ENCODE data around the gene MAP1LC3A. TPM values are rescaled to one million over a fixed set of nuclear protein-coding genes. Genes with fewer than 3 reads are reported as not detected.

The MAP1LC3A gene
- total and polyA plus RNA-seq, 8 donors = 11.7 to 98.4 (median 50.4) TPM

DNA sequence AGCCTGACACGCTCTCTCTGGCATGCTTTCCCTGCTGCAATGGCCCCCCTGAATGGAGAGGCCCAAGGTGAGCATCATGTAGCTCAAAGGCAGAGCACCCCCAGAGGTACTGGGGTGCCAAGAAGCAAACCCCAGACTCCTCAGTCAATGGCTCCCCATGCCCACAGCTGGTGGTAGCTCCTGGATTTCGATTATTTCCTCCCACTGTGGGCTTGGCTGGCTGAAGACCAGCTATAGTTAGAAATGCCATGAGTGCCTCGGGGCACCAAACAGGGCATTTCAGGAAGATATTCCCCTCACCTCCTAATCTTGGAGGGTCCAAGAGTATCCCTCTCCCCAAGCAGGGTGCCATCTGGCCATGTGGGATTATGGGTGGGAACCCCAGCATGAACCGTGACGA lies 16.8 kb downstream of the MAP1LC3A start:
- Histone ChIP-seq H3K4me1 (peaks cover 0 to 26% (median 8%) of the 10 kb centered on the region in 4 donors), H3K27ac (no peak overlapping the region), H3K27me3 (no peaks in the 10 kb centered on the region), H3K4me3 (no peak overlapping the region), H3K36me3 (peaks cover 3 to 52% (median 37%) of the 10 kb centered on the region in 4 donors), H3K9me3 (no peaks in the 10 kb centered on the region)
- TF ChIP-seq EP300 (IDR thresholded peaks at IDR 0.05) = no peak
- no peak for TF ChIP-seq POLR2AphosphoS5 (IDR thresholded peaks at IDR 0.05)
- no peak for TF ChIP-seq POLR2A (IDR thresholded peaks at IDR 0.05)
- TF ChIP-seq, protein P1, sequence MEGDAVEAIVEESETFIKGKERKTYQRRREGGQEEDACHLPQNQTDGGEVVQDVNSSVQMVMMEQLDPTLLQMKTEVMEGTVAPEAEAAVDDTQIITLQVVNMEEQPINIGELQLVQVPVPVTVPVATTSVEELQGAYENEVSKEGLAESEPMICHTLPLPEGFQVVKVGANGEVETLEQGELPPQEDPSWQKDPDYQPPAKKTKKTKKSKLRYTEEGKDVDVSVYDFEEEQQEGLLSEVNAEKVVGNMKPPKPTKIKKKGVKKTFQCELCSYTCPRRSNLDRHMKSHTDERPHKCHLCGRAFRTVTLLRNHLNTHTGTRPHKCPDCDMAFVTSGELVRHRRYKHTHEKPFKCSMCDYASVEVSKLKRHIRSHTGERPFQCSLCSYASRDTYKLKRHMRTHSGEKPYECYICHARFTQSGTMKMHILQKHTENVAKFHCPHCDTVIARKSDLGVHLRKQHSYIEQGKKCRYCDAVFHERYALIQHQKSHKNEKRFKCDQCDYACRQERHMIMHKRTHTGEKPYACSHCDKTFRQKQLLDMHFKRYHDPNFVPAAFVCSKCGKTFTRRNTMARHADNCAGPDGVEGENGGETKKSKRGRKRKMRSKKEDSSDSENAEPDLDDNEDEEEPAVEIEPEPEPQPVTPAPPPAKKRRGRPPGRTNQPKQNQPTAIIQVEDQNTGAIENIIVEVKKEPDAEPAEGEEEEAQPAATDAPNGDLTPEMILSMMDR (IDR thresholded peaks at IDR 0.05) = no peak
- 97 to 98% (median 98%) methylated on average over 5 of the region's 5 CpGs for WGBS, 5 donors
- no peak for DNase-seq
- intact Hi-C loops (cut with DNase I; ENCODE audit: low total_unique reads) = loop anchor here (10.0 kb wide), 1 partner anchor 120 kb away; no protein-coding TSS in a partner anchor

DNA sequence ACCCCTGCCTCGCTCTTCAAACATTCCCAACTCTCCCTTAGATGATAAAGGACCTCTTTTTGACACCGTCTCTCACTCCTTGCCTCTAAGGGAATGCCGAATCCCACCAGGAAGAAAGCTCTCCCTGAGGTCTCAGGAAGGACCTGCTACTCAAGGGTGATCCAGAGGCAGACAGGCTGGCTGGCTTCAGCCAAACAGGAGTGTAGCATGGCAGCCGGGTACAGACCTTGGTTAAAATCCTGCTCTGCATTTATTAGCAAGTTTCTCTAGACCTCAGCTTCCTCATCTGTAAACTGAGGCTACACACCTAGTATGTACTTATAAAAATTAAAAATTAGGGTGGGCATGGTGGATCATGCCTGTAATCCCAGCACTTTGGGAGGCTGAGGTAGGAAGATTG lies 17.2 kb downstream of the MAP1LC3A start:
- Histone ChIP-seq H3K4me3 (no peak overlapping the region), H3K27ac (no peak overlapping the region), H3K36me3 (peaks cover 3 to 55% (median 38%) of the 10 kb centered on the region in 4 donors), H3K9me3 (no peaks in the 10 kb centered on the region), H3K27me3 (no peaks in the 10 kb centered on the region), H3K4me1 (peaks cover 0 to 30% (median 10%) of the 10 kb centered on the region in 4 donors)
- intact Hi-C loops (cut with DNase I; ENCODE audit: low total_unique reads) = loop anchor here (10.0 kb wide), 1 partner anchor 119 kb away; no protein-coding TSS in a partner anchor
- no peak for TF ChIP-seq POLR2A (IDR thresholded peaks at IDR 0.05)
- TF ChIP-seq, protein P1 (IDR thresholded peaks at IDR 0.05) = no peak
- no peak for TF ChIP-seq POLR2AphosphoS5 (IDR thresholded peaks at IDR 0.05)
- TF ChIP-seq EP300 (IDR thresholded peaks at IDR 0.05) = no peak
- no peak for DNase-seq
- WGBS, 5 donors = 90 to 99% (median 97%) methylated on average over 4 of the region's 4 CpGs

- Histone ChIP-seq H3K36me3 (peaks cover 3 to 52% (median 35%) of the 10 kb centered on the region in 4 donors), H3K9me3 (no peaks in the 10 kb centered on the region), H3K4me3 (no peak overlapping the region), H3K27ac (no peak overlapping the region), H3K4me1 (peaks cover 0 to 33% (median 18%) of the 10 kb centered on the region in 4 donors), H3K27me3 (no peaks in the 10 kb centered on the region)
- no peak for DNase-seq
- 98 to 100% (median 99%) methylated on average over 4 of the region's 4 CpGs for WGBS, 5 donors
- no peak for TF ChIP-seq POLR2AphosphoS5 (IDR thresholded peaks at IDR 0.05)
- no peak for TF ChIP-seq POLR2A (IDR thresholded peaks at IDR 0.05)
- intact Hi-C loops (cut with DNase I; ENCODE audit: low total_unique reads) = loop anchor here (10.0 kb wide), 1 partner anchor 118 kb away; no protein-coding TSS in a partner anchor
Observed at GRCh38 chr20:34577061-34577460, 18.5 kb downstream of the MAP1LC3A start.

GRCh38 chr20:34578025-34578424 lies 19.5 kb downstream of the MAP1LC3A start:
- intact Hi-C loops (cut with DNase I; ENCODE audit: low total_unique reads) = loop anchor here (10.0 kb wide), 1 partner anchor 117 kb away; no protein-coding TSS in a partner anchor
- TF ChIP-seq EP300 (IDR thresholded peaks at IDR 0.05) = no peak
- WGBS, 5 donors = 47 to 78% (median 75%) methylated on average over 2 of the region's 2 CpGs
- Histone ChIP-seq H3K4me3 (no peak overlapping the region), H3K36me3 (peaks cover 3 to 50% (median 31%) of the 10 kb centered on the region in 4 donors), H3K27me3 (no peaks in the 10 kb centered on the region), H3K4me1 (peaks cover 0 to 36% (median 19%) of the 10 kb centered on the region in 4 donors), H3K27ac (no peak overlapping the region), H3K9me3 (no peaks in the 10 kb centered on the region)
- DNase-seq = no peak

- no peak overlapping the region for H3K4me3 ChIP-seq
- TF ChIP-seq, protein P1 (IDR thresholded peaks at IDR 0.05) = no peak
- TF ChIP-seq POLR2A (IDR thresholded peaks at IDR 0.05) (no peak), EP300 (IDR thresholded peaks at IDR 0.05) (no peak)
- intact Hi-C loops (cut with DNase I; ENCODE audit: low total_unique reads) = loop anchor here (10.0 kb wide), 1 partner anchor 116 kb away; no protein-coding TSS in a partner anchor
- H3K36me3 ChIP-seq = peaks cover 3 to 50% (median 31%) of the 10 kb centered on the region in 4 donors
- WGBS, 5 donors = 77 to 89% (median 86%) methylated on average over 2 to 6 of the region's 6 CpGs
- H3K27ac ChIP-seq = no peak overlapping the region
- no peaks in the 10 kb centered on the region for H3K9me3 ChIP-seq
- DNase-seq = no peak
- peaks cover 0 to 38% (median 19%) of the 10 kb centered on the region in 4 donors for H3K4me1 ChIP-seq
- H3K27me3 ChIP-seq = no peaks in the 10 kb centered on the region
Observed at GRCh38 chr20:34578521-34578920, 20.0 kb downstream of the MAP1LC3A start.

All from stomach (tissue), 9 donors.